Measurements from ENCODE around the gene SLC46A1.

The SLC46A1 gene

GRCh38 chr17:28367641-28368305 is 38.2 kb downstream of the SLC46A1 start:
- TF ChIP-seq, protein P1, sequence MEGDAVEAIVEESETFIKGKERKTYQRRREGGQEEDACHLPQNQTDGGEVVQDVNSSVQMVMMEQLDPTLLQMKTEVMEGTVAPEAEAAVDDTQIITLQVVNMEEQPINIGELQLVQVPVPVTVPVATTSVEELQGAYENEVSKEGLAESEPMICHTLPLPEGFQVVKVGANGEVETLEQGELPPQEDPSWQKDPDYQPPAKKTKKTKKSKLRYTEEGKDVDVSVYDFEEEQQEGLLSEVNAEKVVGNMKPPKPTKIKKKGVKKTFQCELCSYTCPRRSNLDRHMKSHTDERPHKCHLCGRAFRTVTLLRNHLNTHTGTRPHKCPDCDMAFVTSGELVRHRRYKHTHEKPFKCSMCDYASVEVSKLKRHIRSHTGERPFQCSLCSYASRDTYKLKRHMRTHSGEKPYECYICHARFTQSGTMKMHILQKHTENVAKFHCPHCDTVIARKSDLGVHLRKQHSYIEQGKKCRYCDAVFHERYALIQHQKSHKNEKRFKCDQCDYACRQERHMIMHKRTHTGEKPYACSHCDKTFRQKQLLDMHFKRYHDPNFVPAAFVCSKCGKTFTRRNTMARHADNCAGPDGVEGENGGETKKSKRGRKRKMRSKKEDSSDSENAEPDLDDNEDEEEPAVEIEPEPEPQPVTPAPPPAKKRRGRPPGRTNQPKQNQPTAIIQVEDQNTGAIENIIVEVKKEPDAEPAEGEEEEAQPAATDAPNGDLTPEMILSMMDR (IDR thresholded peaks at IDR 0.05; ENCODE audit: low read depth, low read length, missing control alignments): no peak
- no peak overlapping the region for H3K4me3 ChIP-seq (replicated peaks; ENCODE audit: low read depth, low read length)
- DNase-seq (ENCODE audit: extremely low read depth, low read depth): no peak

DNA sequence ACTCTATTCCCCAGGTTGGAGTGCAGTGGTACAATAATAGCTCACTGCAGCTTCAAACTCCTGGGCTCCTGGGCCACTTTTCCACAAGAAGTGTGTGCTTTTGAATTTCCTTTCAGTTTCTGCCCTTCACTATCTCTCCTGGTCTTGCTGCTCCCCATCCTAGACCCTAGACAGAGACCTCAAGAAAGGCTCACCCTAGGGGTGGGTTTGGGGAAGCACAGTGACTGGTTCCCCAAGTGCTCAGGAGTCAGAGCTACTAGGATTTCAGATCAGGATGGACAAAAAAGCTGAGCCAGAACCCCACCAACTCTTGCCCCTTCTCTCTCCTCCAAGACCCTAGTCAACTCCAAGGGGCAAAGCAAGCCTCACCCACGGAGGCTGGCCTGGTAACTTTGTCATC is 39.4 kb downstream of the SLC46A1 start:
- H3K4me3 ChIP-seq (replicated peaks; ENCODE audit: low read depth, low read length): no peak overlapping the region
- TF ChIP-seq, protein P1 (IDR thresholded peaks at IDR 0.05; ENCODE audit: low read depth, low read length, missing control alignments): no peak
- DNase-seq (ENCODE audit: extremely low read depth, low read depth): no peak

- DNase-seq (ENCODE audit: extremely low read depth, low read depth): no peak
- no peak overlapping the region for H3K4me3 ChIP-seq (replicated peaks; ENCODE audit: low read depth, low read length)
- TF ChIP-seq, protein P1 (IDR thresholded peaks at IDR 0.05; ENCODE audit: low read depth, low read length, missing control alignments): no peak
Measured at GRCh38 chr17:28365487-28365886, 40.5 kb downstream of the SLC46A1 start.

GRCh38 chr17:28364665-28365363 is 41.2 kb downstream of the SLC46A1 start, which contains the start of gene SEBOX:
TSS of gene SEBOX (minus strand) at chr17:28365199. CDS start at chr17:28365151, 48 bp downstream.
- TF ChIP-seq, protein P1 (IDR thresholded peaks at IDR 0.05; ENCODE audit: low read depth, low read length, missing control alignments): no peak
- DNase-seq (ENCODE audit: extremely low read depth, low read depth): no peak
- no peak within 1 kb of the TSS for H3K4me3 ChIP-seq (replicated peaks; ENCODE audit: low read depth, low read length)

GRCh38 chr17:28363776-28364650 is 42.0 kb downstream of the SLC46A1 start:
- H3K4me3 ChIP-seq (replicated peaks; ENCODE audit: low read depth, low read length): no peak overlapping the region
- DNase-seq (ENCODE audit: extremely low read depth, low read depth): no peak
- TF ChIP-seq, protein P1 (IDR thresholded peaks at IDR 0.05; ENCODE audit: low read depth, low read length, missing control alignments): no peak

DNA sequence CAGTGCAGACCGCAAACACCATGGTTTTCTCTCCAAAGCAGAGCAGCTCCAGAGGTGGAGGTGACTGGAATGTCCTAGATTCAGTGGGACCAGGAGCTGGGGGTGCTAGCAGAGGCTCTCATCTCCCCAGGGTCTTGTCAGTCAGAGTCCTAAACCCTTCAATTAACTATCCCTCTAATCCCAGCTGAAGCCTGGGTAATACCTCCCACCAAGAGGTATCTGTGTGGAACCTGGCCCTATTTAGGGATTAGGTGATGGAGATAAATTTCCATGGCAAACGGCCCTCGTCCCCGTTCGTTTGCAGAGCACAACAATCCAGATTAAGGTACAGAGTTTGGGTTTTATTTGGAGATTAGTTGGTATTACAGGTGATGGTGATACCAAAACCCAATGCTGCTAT is 42.8 kb downstream of the SLC46A1 start:
- TF ChIP-seq, protein P1 (IDR thresholded peaks at IDR 0.05; ENCODE audit: low read depth, low read length, missing control alignments): no peak
- no peak for DNase-seq (ENCODE audit: extremely low read depth, low read depth)
- no peak overlapping the region for H3K4me3 ChIP-seq (replicated peaks; ENCODE audit: low read depth, low read length)

Measured in HFF-Myc (cell line).